ENCODE results near the gene KLHL29. TPM values are rescaled to one million over a fixed set of nuclear protein-coding genes. Genes with fewer than 3 reads are reported as not detected.
A peak's percentile ranks its signal among the peaks of the same experiment; 100 is the strongest.

The KLHL29 gene
- total RNA-seq, 1 donor from 2014 or later, result 5.0 TPM

- no peaks in the 10 kb centered on the region for H3K27me3 ChIP-seq (ENCODE audit: control insufficient read depth, insufficient read depth, low read length)
- TF ChIP-seq, protein P1, sequence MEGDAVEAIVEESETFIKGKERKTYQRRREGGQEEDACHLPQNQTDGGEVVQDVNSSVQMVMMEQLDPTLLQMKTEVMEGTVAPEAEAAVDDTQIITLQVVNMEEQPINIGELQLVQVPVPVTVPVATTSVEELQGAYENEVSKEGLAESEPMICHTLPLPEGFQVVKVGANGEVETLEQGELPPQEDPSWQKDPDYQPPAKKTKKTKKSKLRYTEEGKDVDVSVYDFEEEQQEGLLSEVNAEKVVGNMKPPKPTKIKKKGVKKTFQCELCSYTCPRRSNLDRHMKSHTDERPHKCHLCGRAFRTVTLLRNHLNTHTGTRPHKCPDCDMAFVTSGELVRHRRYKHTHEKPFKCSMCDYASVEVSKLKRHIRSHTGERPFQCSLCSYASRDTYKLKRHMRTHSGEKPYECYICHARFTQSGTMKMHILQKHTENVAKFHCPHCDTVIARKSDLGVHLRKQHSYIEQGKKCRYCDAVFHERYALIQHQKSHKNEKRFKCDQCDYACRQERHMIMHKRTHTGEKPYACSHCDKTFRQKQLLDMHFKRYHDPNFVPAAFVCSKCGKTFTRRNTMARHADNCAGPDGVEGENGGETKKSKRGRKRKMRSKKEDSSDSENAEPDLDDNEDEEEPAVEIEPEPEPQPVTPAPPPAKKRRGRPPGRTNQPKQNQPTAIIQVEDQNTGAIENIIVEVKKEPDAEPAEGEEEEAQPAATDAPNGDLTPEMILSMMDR (IDR thresholded peaks at IDR 0.05; ENCODE audit: insufficient read depth, low read length, severe bottlenecking), result no peak
- peak; percentile 96 for DNase-seq (ENCODE audit: low read depth)
- no peak overlapping the region for H3K4me3 ChIP-seq (ENCODE audit: low read depth, low read length)
- FAIRE-seq, result peak; percentile 28
- peaks cover 2% of the 10 kb centered on the region for H3K36me3 ChIP-seq (ENCODE audit: control insufficient read depth, insufficient read depth, low read length)
Measured at GRCh38 chr2:23492921-23493320, 107.9 kb downstream of the KLHL29 start.

DNA sequence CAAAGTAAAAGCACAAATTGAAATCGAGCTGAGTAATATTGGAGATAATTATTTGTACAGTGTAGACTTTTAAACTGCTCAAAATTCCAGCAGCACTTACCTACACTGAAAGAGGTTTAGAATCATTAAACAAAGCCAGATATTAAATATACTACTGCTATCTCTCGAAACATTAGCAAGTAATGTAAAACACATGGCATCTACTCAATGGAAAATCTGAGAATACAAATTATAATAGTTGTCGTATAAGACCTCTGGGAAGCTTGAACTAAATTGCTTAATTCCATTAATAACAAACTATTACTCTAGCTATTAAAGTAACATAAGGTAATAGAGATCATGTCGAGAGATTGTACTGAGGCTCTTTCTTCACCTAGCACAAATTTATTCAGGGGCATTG, 108.9 kb downstream of the KLHL29 start:
- FAIRE-seq (no peak), DNase-seq (ENCODE audit: low read depth) (no peak)
- Histone ChIP-seq H3K4me3 (ENCODE audit: low read depth, low read length) (no peak overlapping the region), H3K36me3 (ENCODE audit: control insufficient read depth, insufficient read depth, low read length) (peaks cover 2% of the 10 kb centered on the region), H3K27me3 (ENCODE audit: control insufficient read depth, insufficient read depth, low read length) (no peaks in the 10 kb centered on the region)
- TF ChIP-seq, protein P1 (IDR thresholded peaks at IDR 0.05; ENCODE audit: insufficient read depth, low read length, severe bottlenecking), result no peak

DNA sequence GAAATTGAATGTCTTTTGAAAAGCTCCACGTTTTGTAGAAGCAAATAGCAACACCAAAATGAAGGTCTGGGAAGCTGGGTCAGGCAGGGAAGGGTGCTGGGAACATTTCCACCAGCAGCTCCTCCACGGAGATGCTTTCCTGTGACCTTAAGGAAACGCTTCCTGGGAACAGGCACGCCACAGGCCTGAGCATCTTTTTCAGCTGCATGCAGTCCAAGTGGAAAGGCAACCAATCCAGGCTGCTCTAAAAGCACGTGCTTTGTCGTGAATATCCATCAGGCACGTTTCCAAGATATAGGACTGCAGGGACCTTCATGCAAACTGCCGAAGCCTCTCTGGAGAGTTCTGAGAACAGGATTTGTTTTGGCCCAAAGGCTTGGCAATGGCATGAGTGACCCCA, 109.3 kb downstream of the KLHL29 start:
- H3K27me3 ChIP-seq (ENCODE audit: control insufficient read depth, insufficient read depth, low read length), result no peaks in the 10 kb centered on the region
- DNase-seq (ENCODE audit: low read depth) (no peak), FAIRE-seq (no peak)
- H3K36me3 ChIP-seq (ENCODE audit: control insufficient read depth, insufficient read depth, low read length), result peaks cover 2% of the 10 kb centered on the region
- TF ChIP-seq, protein P1 (IDR thresholded peaks at IDR 0.05; ENCODE audit: insufficient read depth, low read length, severe bottlenecking), result no peak
- no peak overlapping the region for H3K4me3 ChIP-seq (ENCODE audit: low read depth, low read length)

- H3K36me3 ChIP-seq (ENCODE audit: control insufficient read depth, insufficient read depth, low read length), result peaks cover 2% of the 10 kb centered on the region
- DNase-seq (ENCODE audit: low read depth) (no peak), FAIRE-seq (no peak)
Measured at GRCh38 chr2:23495661-23496114, 110.7 kb downstream of the KLHL29 start.

GRCh38 chr2:23496456-23496855, 111.5 kb downstream of the KLHL29 start:
- DNase-seq (ENCODE audit: low read depth) (no peak), FAIRE-seq (no peak)
- H3K27me3 ChIP-seq (ENCODE audit: control insufficient read depth, insufficient read depth, low read length), result no peaks in the 10 kb centered on the region
- TF ChIP-seq, protein P1 (IDR thresholded peaks at IDR 0.05; ENCODE audit: insufficient read depth, low read length, severe bottlenecking), result no peak
- H3K4me3 ChIP-seq (ENCODE audit: low read depth, low read length), result no peak overlapping the region
- peaks cover 2% of the 10 kb centered on the region for H3K36me3 ChIP-seq (ENCODE audit: control insufficient read depth, insufficient read depth, low read length)

More at GRCh38 chr2:23495661-23496114, 110.7 kb downstream of the KLHL29 start:
- Histone ChIP-seq H3K27me3 (ENCODE audit: control insufficient read depth, insufficient read depth, low read length) (no peaks in the 10 kb centered on the region), H3K4me3 (ENCODE audit: low read depth, low read length) (no peak overlapping the region)
- TF ChIP-seq, protein P1 (IDR thresholded peaks at IDR 0.05; ENCODE audit: insufficient read depth, low read length, severe bottlenecking), result no peak

DNA sequence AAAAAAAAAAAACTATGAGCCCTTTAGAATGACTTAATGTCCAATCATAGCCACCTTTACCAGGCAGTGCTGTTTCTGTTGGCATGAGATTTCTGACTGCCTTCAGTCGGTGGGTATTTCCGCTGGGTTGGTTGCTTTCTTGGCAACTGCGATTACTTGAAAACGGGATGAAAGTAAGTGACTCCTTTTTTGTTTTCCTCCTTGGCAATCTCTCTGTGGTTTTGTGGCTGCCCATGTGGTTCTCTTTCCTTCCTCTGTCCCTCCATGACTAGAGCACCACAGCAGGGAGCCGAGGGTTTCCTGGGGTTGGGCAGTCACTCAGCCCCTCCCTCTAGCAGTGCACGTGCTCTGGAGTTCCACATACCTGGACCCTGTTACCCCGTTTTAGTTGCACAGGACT, 112.1 kb downstream of the KLHL29 start:
- FAIRE-seq (no peak), DNase-seq (ENCODE audit: low read depth) (peak; percentile 78)
- peaks cover 2% of the 10 kb centered on the region for H3K36me3 ChIP-seq (ENCODE audit: control insufficient read depth, insufficient read depth, low read length)
- TF ChIP-seq, protein P1 (IDR thresholded peaks at IDR 0.05; ENCODE audit: insufficient read depth, low read length, severe bottlenecking), result no peak
- no peaks in the 10 kb centered on the region for H3K27me3 ChIP-seq (ENCODE audit: control insufficient read depth, insufficient read depth, low read length)
- H3K4me3 ChIP-seq (ENCODE audit: low read depth, low read length), result no peak overlapping the region
